HG02938 (cell line): ENCODE measurements around the gene BANK1.

Source experiments
- ATAC-seq: cut with Tn5 transposase; IDR thresholded peaks from one replicate; pipeline ENCODE4 v1.9.1; 2021; ENCODE audit warnings: mild to moderate bottlenecking, moderate library complexity; ENCODE audit not compliant: unreplicated experiment

BANK1 gene

DNA sequence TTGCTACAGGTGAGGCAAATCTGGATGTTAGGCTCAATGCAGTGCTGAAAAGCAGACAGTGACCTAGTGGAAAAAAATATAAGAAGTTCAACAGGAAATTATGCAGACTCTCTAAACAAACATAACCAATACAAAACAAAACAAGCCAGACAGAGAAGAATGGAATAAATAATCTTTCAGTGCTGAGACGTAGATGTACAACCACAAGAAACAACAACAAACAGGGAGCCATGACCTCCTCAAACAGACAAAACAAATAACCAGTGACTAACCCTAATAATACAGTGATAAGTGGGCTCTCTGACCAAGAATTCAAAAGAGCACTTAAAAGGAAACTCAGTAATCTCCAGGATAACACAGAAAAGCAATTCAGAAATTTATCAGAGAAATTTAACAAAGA, 315.5 kb downstream of the BANK1 start:
- no peak for ATAC-seq

DNA sequence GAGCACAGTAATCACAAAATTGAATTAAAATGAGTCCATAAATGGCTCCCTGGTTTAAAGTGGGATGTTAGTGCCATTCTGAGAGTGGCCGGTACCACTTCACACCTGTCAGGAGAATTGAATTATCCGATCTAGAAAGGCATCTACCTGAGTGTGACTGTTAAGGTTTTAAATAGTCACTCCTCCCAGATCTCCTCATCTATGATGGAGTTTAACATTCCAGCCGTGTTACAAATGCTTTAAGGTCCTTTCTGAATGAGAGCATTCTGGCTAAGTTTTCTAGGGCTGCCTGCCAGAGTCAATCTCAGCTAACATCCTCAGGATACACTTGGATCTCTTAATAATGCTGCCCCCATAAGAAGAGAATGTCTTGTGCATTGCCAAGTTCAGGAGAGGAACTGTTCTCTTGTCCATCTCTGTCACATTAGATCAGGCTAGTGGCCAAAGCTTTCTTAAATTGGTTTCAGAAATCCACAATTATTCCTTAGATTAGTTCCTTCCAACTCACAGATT, 323.6 kb downstream of the BANK1 start:
- no peak for ATAC-seq

DNA sequence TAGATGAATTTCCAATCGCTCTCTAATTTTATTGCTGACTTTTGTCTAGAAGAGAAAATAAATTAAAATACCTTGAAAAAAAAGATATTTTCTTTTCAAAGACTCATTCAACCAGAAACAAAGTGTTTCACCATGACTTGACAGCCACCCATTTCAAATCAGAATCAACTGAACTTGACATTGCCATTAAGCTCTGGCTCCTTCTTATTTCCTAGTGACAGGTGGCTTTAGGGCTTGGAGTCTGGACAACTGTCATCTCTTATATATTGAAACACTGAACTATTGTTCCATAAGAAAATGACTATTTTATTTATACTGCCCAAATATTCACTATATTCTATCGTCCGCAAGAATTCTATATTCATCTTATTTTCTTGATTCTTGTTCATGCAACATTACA, 325.6 kb downstream of the BANK1 start:
- no peak for ATAC-seq

DNA sequence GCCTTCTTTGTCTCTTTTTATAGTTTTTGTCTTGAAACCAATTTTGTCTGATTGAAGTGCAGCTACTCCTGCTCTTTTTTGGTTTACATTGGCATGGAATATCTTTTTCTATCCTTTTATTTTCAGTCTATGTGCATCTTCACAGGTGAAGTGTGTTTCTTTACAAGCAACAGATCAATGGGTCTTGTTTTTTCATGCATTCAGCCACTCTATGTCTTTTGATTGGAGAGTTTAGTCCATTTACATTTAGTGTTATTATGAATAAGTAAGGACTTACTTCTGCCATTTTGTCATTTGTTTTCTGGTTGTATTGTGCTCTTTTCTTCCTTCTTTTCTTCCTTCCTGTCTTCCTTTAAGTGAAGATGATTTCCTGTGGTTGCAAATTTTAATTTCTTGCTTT, 330.3 kb downstream of the BANK1 start:
- ATAC-seq: no peak
